Measurements from ENCODE around the gene GABBR2. TPM values are rescaled to one million over a fixed set of nuclear protein-coding genes. Genes with fewer than 3 reads are reported as not detected.

Gene GABBR2
- total RNA-seq, 1 experiment from 2014 or later = 0.23 TPM

GRCh38 chr9:98323051-98323830 lies 385.5 kb downstream of the GABBR2 start:
- POLR2A ChIA-PET = no interaction called here

DNA sequence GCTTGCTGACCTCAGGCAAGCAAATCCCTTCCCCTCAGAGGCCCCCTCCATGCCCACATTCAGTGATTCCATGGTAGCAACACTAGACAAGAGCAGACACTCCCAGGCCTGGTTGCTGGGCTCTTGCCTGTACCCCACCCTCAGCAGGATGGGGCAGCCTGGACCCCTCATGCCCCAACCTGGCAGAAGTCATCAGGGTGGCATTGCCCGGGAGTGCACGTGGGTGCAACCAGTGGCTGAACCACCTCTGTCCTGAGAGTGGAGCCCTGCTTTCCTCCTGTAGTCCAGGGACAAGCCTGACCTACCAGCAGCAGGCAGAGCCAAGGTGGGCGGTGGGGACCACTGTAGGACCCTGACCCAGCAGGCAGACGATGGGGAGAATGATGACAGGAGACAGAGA lies 387.5 kb downstream of the GABBR2 start:
- H3K27me3 Mint-ChIP-seq (ENCODE audit: insufficient read depth, unreplicated experiment) = peaks cover 6% of the 10 kb centered on the region
- intact Hi-C loops (cut with micrococcal nuclease; ENCODE audit: unreplicated experiment) = no loop called here

More at GRCh38 chr9:98323051-98323830, 385.5 kb downstream of the GABBR2 start:
- Mint-ChIP-seq H3K4me3 (ENCODE audit: unreplicated experiment) (no peak overlapping the region), H3K4me1 (ENCODE audit: low read depth, unreplicated experiment) (no peaks in the 10 kb centered on the region), H3K27ac (ENCODE audit: unreplicated experiment) (no peak overlapping the region), H3K27me3 (ENCODE audit: insufficient read depth, unreplicated experiment) (peaks cover 6% of the 10 kb centered on the region), H3K36me3 (ENCODE audit: insufficient read depth, unreplicated experiment) (no peaks in the 10 kb centered on the region), H3K9me3 (ENCODE audit: unreplicated experiment) (no peaks in the 10 kb centered on the region)
- Histone ChIP-seq H3K9me3 (no peaks in the 10 kb centered on the region), H3K36me3 (ENCODE audit: control insufficient read depth, insufficient read depth, low read length) (no peaks in the 10 kb centered on the region), H3K27me3 (replicated peaks; ENCODE audit: control insufficient read depth, insufficient read depth, low read length) (no peaks in the 10 kb centered on the region), H3K4me1 (no peaks in the 10 kb centered on the region), H3K4me3 (ENCODE audit: low read depth, low read length) (no peak overlapping the region)
- CTCF ChIA-PET = interaction anchor here (1.1 kb wide), 1 partner anchor 9 kb away, joined by 3 read pairs; no protein-coding TSS in a partner anchor
- intact Hi-C loops (cut with micrococcal nuclease; ENCODE audit: unreplicated experiment) = no loop called here
- TF ChIP-seq, protein P1, sequence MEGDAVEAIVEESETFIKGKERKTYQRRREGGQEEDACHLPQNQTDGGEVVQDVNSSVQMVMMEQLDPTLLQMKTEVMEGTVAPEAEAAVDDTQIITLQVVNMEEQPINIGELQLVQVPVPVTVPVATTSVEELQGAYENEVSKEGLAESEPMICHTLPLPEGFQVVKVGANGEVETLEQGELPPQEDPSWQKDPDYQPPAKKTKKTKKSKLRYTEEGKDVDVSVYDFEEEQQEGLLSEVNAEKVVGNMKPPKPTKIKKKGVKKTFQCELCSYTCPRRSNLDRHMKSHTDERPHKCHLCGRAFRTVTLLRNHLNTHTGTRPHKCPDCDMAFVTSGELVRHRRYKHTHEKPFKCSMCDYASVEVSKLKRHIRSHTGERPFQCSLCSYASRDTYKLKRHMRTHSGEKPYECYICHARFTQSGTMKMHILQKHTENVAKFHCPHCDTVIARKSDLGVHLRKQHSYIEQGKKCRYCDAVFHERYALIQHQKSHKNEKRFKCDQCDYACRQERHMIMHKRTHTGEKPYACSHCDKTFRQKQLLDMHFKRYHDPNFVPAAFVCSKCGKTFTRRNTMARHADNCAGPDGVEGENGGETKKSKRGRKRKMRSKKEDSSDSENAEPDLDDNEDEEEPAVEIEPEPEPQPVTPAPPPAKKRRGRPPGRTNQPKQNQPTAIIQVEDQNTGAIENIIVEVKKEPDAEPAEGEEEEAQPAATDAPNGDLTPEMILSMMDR (IDR thresholded peaks at IDR 0.05; ENCODE audit: insufficient read depth in 1 of 2, low read depth in 1 of 2, low read length in 1 of 2, severe bottlenecking in 1 of 2, unreplicated experiment in 1 of 2) = no peak
- DNase-seq = no peak
- no TSS peak for BruUV-seq (replicated peaks)

GRCh38 chr9:98318834-98319478 lies 389.8 kb downstream of the GABBR2 start:
- Histone ChIP-seq H3K36me3 (ENCODE audit: control insufficient read depth, insufficient read depth, low read length) (no peaks in the 10 kb centered on the region), H3K4me3 (ENCODE audit: low read depth, low read length) (no peak overlapping the region), H3K9me3 (no peaks in the 10 kb centered on the region), H3K27me3 (replicated peaks; ENCODE audit: control insufficient read depth, insufficient read depth, low read length) (no peaks in the 10 kb centered on the region), H3K4me1 (no peaks in the 10 kb centered on the region)
- Mint-ChIP-seq H3K27me3 (ENCODE audit: insufficient read depth, unreplicated experiment) (peaks cover 6% of the 10 kb centered on the region), H3K9me3 (ENCODE audit: unreplicated experiment) (no peaks in the 10 kb centered on the region), H3K27ac (ENCODE audit: unreplicated experiment) (no peak overlapping the region), H3K4me3 (ENCODE audit: unreplicated experiment) (no peak overlapping the region), H3K4me1 (ENCODE audit: low read depth, unreplicated experiment) (peaks cover 13% of the 10 kb centered on the region), H3K36me3 (ENCODE audit: insufficient read depth, unreplicated experiment) (peaks cover 4% of the 10 kb centered on the region)
- CTCF ChIA-PET = interaction anchor here (0.7 kb wide), 1 partner anchor 200 kb away, joined by 5 read pairs; no protein-coding TSS in a partner anchor
- intact Hi-C loops (cut with micrococcal nuclease; ENCODE audit: unreplicated experiment) = loop anchor here (5.0 kb wide), 1 partner anchor 123 kb away; no protein-coding TSS in a partner anchor
- no peak for DNase-seq
- BruUV-seq (replicated peaks) = no TSS peak
- POLR2A ChIA-PET = no interaction called here
- TF ChIP-seq, protein P1 (IDR thresholded peaks at IDR 0.05; ENCODE audit: insufficient read depth in 1 of 2, low read depth in 1 of 2, low read length in 1 of 2, severe bottlenecking in 1 of 2, unreplicated experiment in 1 of 2) = no peak

More for the DNA sequence above, 387.5 kb downstream of the GABBR2 start:
- no peaks in the 10 kb centered on the region for H3K9me3 ChIP-seq
- TF ChIP-seq, protein P1 (IDR thresholded peaks at IDR 0.05; ENCODE audit: insufficient read depth in 1 of 2, low read depth in 1 of 2, low read length in 1 of 2, severe bottlenecking in 1 of 2, unreplicated experiment in 1 of 2) = no peak
- Mint-ChIP-seq H3K4me3 (ENCODE audit: unreplicated experiment) (no peak overlapping the region), H3K4me1 (ENCODE audit: low read depth, unreplicated experiment) (no peaks in the 10 kb centered on the region), H3K27ac (ENCODE audit: unreplicated experiment) (no peak overlapping the region), H3K9me3 (ENCODE audit: unreplicated experiment) (no peaks in the 10 kb centered on the region), H3K36me3 (ENCODE audit: insufficient read depth, unreplicated experiment) (peaks cover 3% of the 10 kb centered on the region)
- ChIA-PET CTCF (no interaction called here), POLR2A (no interaction called here)
- H3K27me3 ChIP-seq (replicated peaks; ENCODE audit: control insufficient read depth, insufficient read depth, low read length) = no peaks in the 10 kb centered on the region
- no peaks in the 10 kb centered on the region for H3K36me3 ChIP-seq (ENCODE audit: control insufficient read depth, insufficient read depth, low read length)
- BruUV-seq (replicated peaks) = no TSS peak
- DNase-seq = no peak
- H3K4me1 ChIP-seq = no peaks in the 10 kb centered on the region
- H3K4me3 ChIP-seq (ENCODE audit: low read depth, low read length) = no peak overlapping the region

Measured in Caco-2 (cell line).